Metanephros (tissue), 1 donor: ENCODE results near the gene ADGRG3. TPM values are rescaled to one million over a fixed set of nuclear protein-coding genes. Genes with fewer than 3 reads are reported as not detected.

Experiments used
- total RNA-seq: library from RNA; depleted of rRNA; stranded (reverse); fragments of >200 nt; gene quantifications from one replicate; pipeline ENCODE4 v1.2.3, GENCODE V29; 2014

Gene ADGRG3
- 5.0 TPM for total RNA-seq

GRCh38 chr16:57668263-57668571, at the start of gene ADGRG3:
ADGRG3 (plus strand) TSS chr16:57668306; CDS start chr16:57668348, 42 bp downstream.

GRCh38 chr16:57628008-57628781, 39.9 kb upstream of the ADGRG3 start, which contains the start of gene ADGRG1:
ADGRG1 (plus strand) TSS chr16:57628630; CDS start chr16:57650288, 21,658 bp downstream.

GRCh38 chr16:57694725-57695679, 26.9 kb downstream of the ADGRG3 start, which contains the start of gene DRC7:
DRC7 (plus strand) TSS chr16:57694806; CDS start chr16:57697950, 3,144 bp downstream.

GRCh38 chr16:57735755-57736418, 67.8 kb downstream of the ADGRG3 start, which contains the start of gene KATNB1:
KATNB1 (plus strand) TSS chr16:57735770; CDS start chr16:57737244, 1,474 bp downstream.

Other genes with a start within 250 kb of the ADGRG3 start
- gene CIAPIN1, start 220.9 kb upstream of the ADGRG3 start, total RNA-seq = 47.7 TPM
- gene COQ9, start 220.8 kb upstream of the ADGRG3 start, total RNA-seq = 77.0 TPM
- gene POLR2C, start 205.6 kb upstream of the ADGRG3 start, total RNA-seq = 91.0 TPM
- gene DOK4, start 181.8 kb upstream of the ADGRG3 start, total RNA-seq = 25.6 TPM
- 15.4 TPM for gene CCDC102A, start 131.7 kb upstream of the ADGRG3 start, total RNA-seq
- gene ADGRG5, start 125.7 kb upstream of the ADGRG3 start, total RNA-seq = 0.70 TPM
- gene ADGRG1, start 39.7 kb upstream of the ADGRG3 start, total RNA-seq = 66.2 TPM
- gene DRC7, start 26.5 kb downstream of the ADGRG3 start, total RNA-seq = 1.8 TPM
- gene KATNB1, start 67.5 kb downstream of the ADGRG3 start, total RNA-seq = 21.7 TPM
- gene KIFC3, start 134.2 kb downstream of the ADGRG3 start, total RNA-seq = 92.7 TPM